GM08714 (cell line): ENCODE data around the gene RREB1.
"Not testable (repeated sequence)": the region's sequence is repeated elsewhere in the genome, so short reads cannot be mapped to it uniquely, and the experiment has no call there.

Source experiments
- H3K4me3 ChIP-seq: fragments of 200-500 bp; sonication (Bioruptor generic); 2 replicates; pipeline ENCODE4 v1.5.1; 2014; ENCODE audit warnings: mild to moderate bottlenecking, low read length, inconsistent platforms
- ZNF274 ChIP-seq: IDR thresholded peaks from 2 replicates; pipeline ENCODE4 v1.6.1; 2012; ENCODE audit warnings: mild to moderate bottlenecking, low read depth, low read length

RREB1 gene

GRCh38 chr6:7150381-7151064 lies 42.8 kb downstream of the RREB1 start:
- no peak overlapping the region for H3K4me3 ChIP-seq
- TF ChIP-seq ZNF274, result no peak

- no peak for TF ChIP-seq ZNF274
These were observed 43.6 kb downstream of the RREB1 start for GRCh38 chr6:7151381-7151780.

GRCh38 chr6:7152462-7152861 lies 44.7 kb downstream of the RREB1 start:
- H3K4me3 ChIP-seq, result no peak overlapping the region
- no peak for TF ChIP-seq ZNF274

More at GRCh38 chr6:7151381-7151780, 43.6 kb downstream of the RREB1 start:
- H3K4me3 ChIP-seq, result no peak overlapping the region

GRCh38 chr6:7153789-7154188 lies 46.0 kb downstream of the RREB1 start:
- H3K4me3 ChIP-seq, result peak overlapping the region; percentile 30; the same call in 1 of the 2 replicates
- no peak for TF ChIP-seq ZNF274

GRCh38 chr6:7154341-7155139 lies 46.8 kb downstream of the RREB1 start:
- H3K4me3 ChIP-seq, result peak overlapping the region; percentile 57; the same call in 1 of the 2 replicates
- no peak for TF ChIP-seq ZNF274

GRCh38 chr6:7155871-7156579 lies 48.3 kb downstream of the RREB1 start:
- TF ChIP-seq ZNF274, result no peak
- H3K4me3 ChIP-seq, result peak overlapping the region; percentile 61; the same call in 1 of the 2 replicates

GRCh38 chr6:7156643-7157278 lies 49.0 kb downstream of the RREB1 start:
- H3K4me3 ChIP-seq, result peak overlapping the region; percentile 61; the same call in 1 of the 2 replicates
- TF ChIP-seq ZNF274, result no peak

GRCh38 chr6:7157307-7157706 lies 49.5 kb downstream of the RREB1 start:
- not testable (repeated sequence) for H3K4me3 ChIP-seq

- no peak for TF ChIP-seq ZNF274
- no peak overlapping the region for H3K4me3 ChIP-seq
These were observed 50.2 kb downstream of the RREB1 start for GRCh38 chr6:7157752-7158616.

- H3K4me3 ChIP-seq, result no peak overlapping the region
- no peak for TF ChIP-seq ZNF274
These were observed 52.2 kb downstream of the RREB1 start for GRCh38 chr6:7159790-7160525.

- H3K4me3 ChIP-seq, result no peak overlapping the region
- TF ChIP-seq ZNF274, result no peak
These were observed 53.5 kb downstream of the RREB1 start for GRCh38 chr6:7161253-7161623.

- TF ChIP-seq ZNF274, result no peak
These were observed 54.1 kb downstream of the RREB1 start for GRCh38 chr6:7161845-7162244.

GRCh38 chr6:7163661-7164071 lies 55.9 kb downstream of the RREB1 start:
- H3K4me3 ChIP-seq, result no peak overlapping the region
- TF ChIP-seq ZNF274, result no peak

More at GRCh38 chr6:7161845-7162244, 54.1 kb downstream of the RREB1 start:
- H3K4me3 ChIP-seq, result no peak overlapping the region
